ENCODE data around the gene UPP1. TPM values are rescaled to one million over a fixed set of nuclear protein-coding genes. Genes with fewer than 3 reads are reported as not detected.

The UPP1 gene
- total and polyA plus RNA-seq, 2 of the 13 experiments (the other 11 are each of a cell fraction or from before 2014, with no cell fraction given): 5.7 to 9.8 TPM

DNA sequence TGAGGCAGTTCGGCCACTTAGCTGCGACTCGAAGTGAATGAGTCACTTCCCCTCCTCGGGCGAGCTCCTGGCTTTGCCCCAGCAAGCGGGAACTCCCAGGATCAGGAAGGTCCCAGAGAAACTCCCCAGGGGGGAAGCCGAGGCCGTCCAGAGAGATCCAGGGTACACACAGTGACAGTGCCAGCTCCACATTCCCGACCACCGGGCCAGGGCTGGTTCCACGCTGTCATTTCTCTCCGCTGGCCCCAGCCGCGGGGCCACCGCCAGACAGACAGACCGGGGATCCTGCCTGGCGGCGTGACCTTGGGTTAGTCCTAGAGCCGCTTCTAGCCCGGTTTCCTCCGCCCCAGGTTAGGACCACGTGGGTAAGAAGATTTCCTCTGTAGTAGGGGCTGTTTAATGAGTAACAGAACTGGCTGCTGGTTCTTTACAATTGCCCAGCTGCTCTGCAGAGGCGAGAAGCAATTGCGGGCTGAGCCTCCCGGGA lies 463 bp upstream of the UPP1 start (continued):
- TF ChIP-seq, protein P1, sequence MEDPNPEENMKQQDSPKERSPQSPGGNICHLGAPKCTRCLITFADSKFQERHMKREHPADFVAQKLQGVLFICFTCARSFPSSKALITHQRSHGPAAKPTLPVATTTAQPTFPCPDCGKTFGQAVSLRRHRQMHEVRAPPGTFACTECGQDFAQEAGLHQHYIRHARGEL (CRISPR knock-in tag; IDR thresholded peaks at IDR 0.05): no peak
- no peak for TF ChIP-seq ZNF10 (CRISPR knock-in tag; IDR thresholded peaks at IDR 0.05; ENCODE audit: borderline replicate concordance, low read depth)
- peak; percentile 68; the same call in 1 of the 2 replicates for TF ChIP-seq GFI1 (CRISPR knock-in tag; IDR thresholded peaks at IDR 0.05; ENCODE audit: borderline replicate concordance)
- TF ChIP-seq, protein P2, sequence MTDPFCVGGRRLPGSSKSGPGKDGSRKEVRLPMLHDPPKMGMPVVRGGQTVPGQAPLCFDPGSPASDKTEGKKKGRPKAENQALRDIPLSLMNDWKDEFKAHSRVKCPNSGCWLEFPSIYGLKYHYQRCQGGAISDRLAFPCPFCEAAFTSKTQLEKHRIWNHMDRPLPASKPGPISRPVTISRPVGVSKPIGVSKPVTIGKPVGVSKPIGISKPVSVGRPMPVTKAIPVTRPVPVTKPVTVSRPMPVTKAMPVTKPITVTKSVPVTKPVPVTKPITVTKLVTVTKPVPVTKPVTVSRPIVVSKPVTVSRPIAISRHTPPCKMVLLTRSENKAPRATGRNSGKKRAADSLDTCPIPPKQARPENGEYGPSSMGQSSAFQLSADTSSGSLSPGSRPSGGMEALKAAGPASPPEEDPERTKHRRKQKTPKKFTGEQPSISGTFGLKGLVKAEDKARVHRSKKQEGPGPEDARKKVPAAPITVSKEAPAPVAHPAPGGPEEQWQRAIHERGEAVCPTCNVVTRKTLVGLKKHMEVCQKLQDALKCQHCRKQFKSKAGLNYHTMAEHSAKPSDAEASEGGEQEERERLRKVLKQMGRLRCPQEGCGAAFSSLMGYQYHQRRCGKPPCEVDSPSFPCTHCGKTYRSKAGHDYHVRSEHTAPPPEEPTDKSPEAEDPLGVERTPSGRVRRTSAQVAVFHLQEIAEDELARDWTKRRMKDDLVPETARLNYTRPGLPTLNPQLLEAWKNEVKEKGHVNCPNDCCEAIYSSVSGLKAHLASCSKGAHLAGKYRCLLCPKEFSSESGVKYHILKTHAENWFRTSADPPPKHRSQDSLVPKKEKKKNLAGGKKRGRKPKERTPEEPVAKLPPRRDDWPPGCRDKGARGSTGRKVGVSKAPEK (CRISPR knock-in tag; IDR thresholded peaks at IDR 0.05; ENCODE audit: borderline replicate concordance): no peak
- no peak for TF ChIP-seq ZNF317 (CRISPR knock-in tag; IDR thresholded peaks at IDR 0.05)
- TF ChIP-seq POLR2G (IDR thresholded peaks at IDR 0.05; ENCODE audit: low read depth, low read length): peak; percentile 79
- no peak for TF ChIP-seq TP53 (CRISPR knock-in tag; conservative IDR thresholded peaks at IDR 0.05)
- TF ChIP-seq, protein P3, sequence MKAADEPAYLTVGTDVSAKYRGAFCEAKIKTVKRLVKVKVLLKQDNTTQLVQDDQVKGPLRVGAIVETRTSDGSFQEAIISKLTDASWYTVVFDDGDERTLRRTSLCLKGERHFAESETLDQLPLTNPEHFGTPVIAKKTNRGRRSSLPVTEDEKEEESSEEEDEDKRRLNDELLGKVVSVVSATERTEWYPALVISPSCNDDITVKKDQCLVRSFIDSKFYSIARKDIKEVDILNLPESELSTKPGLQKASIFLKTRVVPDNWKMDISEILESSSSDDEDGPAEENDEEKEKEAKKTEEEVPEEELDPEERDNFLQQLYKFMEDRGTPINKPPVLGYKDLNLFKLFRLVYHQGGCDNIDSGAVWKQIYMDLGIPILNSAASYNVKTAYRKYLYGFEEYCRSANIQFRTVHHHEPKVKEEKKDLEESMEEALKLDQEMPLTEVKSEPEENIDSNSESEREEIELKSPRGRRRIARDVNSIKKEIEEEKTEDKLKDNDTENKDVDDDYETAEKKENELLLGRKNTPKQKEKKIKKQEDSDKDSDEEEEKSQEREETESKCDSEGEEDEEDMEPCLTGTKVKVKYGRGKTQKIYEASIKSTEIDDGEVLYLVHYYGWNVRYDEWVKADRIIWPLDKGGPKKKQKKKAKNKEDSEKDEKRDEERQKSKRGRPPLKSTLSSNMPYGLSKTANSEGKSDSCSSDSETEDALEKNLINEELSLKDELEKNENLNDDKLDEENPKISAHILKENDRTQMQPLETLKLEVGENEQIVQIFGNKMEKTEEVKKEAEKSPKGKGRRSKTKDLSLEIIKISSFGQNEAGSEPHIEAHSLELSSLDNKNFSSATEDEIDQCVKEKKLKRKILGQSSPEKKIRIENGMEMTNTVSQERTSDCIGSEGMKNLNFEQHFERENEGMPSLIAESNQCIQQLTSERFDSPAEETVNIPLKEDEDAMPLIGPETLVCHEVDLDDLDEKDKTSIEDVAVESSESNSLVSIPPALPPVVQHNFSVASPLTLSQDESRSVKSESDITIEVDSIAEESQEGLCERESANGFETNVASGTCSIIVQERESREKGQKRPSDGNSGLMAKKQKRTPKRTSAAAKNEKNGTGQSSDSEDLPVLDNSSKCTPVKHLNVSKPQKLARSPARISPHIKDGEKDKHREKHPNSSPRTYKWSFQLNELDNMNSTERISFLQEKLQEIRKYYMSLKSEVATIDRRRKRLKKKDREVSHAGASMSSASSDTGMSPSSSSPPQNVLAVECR (CRISPR knock-in tag; IDR thresholded peaks at IDR 0.05; ENCODE audit: borderline replicate concordance): peak; percentile 67; the same call in 1 of the 2 replicates
- TF ChIP-seq LCORL (IDR thresholded peaks at IDR 0.05): no peak
- TF ChIP-seq LCORL (CRISPR knock-in tag; IDR thresholded peaks at IDR 0.05): peak; percentile 78
- TF ChIP-seq, protein P4, sequence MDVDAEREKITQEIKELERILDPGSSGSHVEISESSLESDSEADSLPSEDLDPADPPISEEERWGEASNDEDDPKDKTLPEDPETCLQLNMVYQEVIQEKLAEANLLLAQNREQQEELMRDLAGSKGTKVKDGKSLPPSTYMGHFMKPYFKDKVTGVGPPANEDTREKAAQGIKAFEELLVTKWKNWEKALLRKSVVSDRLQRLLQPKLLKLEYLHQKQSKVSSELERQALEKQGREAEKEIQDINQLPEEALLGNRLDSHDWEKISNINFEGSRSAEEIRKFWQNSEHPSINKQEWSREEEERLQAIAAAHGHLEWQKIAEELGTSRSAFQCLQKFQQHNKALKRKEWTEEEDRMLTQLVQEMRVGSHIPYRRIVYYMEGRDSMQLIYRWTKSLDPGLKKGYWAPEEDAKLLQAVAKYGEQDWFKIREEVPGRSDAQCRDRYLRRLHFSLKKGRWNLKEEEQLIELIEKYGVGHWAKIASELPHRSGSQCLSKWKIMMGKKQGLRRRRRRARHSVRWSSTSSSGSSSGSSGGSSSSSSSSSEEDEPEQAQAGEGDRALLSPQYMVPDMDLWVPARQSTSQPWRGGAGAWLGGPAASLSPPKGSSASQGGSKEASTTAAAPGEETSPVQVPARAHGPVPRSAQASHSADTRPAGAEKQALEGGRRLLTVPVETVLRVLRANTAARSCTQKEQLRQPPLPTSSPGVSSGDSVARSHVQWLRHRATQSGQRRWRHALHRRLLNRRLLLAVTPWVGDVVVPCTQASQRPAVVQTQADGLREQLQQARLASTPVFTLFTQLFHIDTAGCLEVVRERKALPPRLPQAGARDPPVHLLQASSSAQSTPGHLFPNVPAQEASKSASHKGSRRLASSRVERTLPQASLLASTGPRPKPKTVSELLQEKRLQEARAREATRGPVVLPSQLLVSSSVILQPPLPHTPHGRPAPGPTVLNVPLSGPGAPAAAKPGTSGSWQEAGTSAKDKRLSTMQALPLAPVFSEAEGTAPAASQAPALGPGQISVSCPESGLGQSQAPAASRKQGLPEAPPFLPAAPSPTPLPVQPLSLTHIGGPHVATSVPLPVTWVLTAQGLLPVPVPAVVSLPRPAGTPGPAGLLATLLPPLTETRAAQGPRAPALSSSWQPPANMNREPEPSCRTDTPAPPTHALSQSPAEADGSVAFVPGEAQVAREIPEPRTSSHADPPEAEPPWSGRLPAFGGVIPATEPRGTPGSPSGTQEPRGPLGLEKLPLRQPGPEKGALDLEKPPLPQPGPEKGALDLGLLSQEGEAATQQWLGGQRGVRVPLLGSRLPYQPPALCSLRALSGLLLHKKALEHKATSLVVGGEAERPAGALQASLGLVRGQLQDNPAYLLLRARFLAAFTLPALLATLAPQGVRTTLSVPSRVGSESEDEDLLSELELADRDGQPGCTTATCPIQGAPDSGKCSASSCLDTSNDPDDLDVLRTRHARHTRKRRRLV (CRISPR knock-in tag; IDR thresholded peaks at IDR 0.05): peak; percentile 47; the same call in 1 of the 2 replicates
- 0 out of 2 replicates have a peak, but pooled peaks have one; percentile 46 for TF ChIP-seq ZNF383 (CRISPR knock-in tag; IDR thresholded peaks at IDR 0.05; ENCODE audit: borderline replicate concordance)
- no peak for TF ChIP-seq ZNF598 (CRISPR knock-in tag; IDR thresholded peaks at IDR 0.05; ENCODE audit: borderline replicate concordance)
- TF ChIP-seq RFX1 (IDR thresholded peaks at IDR 0.05): no peak
- no peak for TF ChIP-seq PRPF4 (IDR thresholded peaks at IDR 0.05; ENCODE audit: low read depth, low read length, poor library complexity, severe bottlenecking)
- peak; percentile 10; the same call in 1 of the 2 replicates for TF ChIP-seq BCL6 (CRISPR knock-in tag; IDR thresholded peaks at IDR 0.05)
- TF ChIP-seq ZNF749 (CRISPR knock-in tag; IDR thresholded peaks at IDR 0.05; ENCODE audit: borderline replicate concordance): no peak
- TF ChIP-seq KDM1A (CRISPR knock-in tag; IDR thresholded peaks at IDR 0.05): no peak

Measured in HepG2 (cell line).